M059J (cell line): ENCODE data around the gene SH3GLB2. TPM values are rescaled to one million over a fixed set of nuclear protein-coding genes. Genes with fewer than 3 reads are reported as not detected.
"Not testable (repeated sequence)": the region's sequence is repeated elsewhere in the genome, so short reads cannot be mapped to it uniquely, and the experiment has no call there.

Experiments
- DNase-seq: peaks from one replicate; pipeline ENCODE4 v3.0.0-alpha.2; 2012; ENCODE audit warnings: low read depth
- total RNA-seq: library from RNA; depleted of rRNA; stranded (reverse); fragments of >200 nt; shearing (Covaris generic); gene quantifications from 2 replicates; pipeline ENCODE4 v1.2.3, GENCODE V29; 2014

The SH3GLB2 gene
- total RNA-seq, 1 experiment from 2014 or later, result 28.8 TPM

DNA sequence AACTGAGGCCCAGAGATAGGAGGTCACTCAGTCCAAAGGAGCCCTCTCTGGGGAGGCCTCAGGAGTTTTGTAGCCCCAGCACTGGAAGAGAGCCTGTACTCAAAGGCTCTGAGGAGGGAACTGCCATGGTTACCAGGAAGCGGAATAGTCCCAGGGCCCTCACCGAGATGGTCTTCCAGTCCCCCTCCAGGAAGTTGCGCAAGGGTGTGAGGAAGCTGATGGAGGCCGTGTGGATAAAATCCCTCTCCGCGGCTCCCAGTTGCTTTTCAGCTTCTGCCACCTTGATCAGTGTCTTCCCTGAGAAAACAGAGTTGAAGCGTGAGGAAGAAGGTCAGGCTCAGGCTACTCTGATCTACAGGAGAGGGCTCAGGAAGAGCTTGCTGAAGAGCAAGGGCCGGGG, 13.5 kb downstream of the SH3GLB2 start:
- no peak for DNase-seq

- no peak for DNase-seq
These were observed 14.0 kb downstream of the SH3GLB2 start for GRCh38 chr9:129014124-129014523.

- no peak for DNase-seq
These were observed 14.5 kb downstream of the SH3GLB2 start for GRCh38 chr9:129013674-129014073.

DNA sequence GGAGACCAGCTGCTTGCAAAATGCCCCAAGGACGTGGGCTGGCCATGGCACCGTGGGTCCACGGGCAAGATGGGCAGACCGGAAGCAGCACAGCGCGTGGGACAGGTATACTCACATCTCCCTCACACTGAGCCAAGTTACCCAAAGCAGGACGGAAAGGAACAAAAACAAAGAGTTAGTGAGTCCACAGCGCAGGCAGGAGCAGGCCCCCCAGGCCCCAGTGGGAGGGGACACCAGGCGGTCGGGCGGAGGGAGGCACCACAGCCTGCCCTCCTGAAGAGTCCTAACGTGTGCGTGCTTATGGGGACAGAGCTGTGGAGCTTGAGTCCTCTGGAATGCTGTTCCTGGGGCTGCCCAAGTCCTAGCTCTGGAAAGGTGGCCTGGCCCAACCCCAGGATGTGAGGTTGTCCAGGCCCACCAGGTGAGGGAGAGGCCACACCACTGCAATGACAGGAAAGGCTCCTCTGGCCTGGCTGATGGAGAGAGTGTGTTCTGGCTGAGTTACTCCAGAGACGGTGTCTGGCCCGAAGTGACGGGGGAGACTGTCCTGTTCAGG, 15.2 kb downstream of the SH3GLB2 start:
- DNase-seq, result no peak

DNA sequence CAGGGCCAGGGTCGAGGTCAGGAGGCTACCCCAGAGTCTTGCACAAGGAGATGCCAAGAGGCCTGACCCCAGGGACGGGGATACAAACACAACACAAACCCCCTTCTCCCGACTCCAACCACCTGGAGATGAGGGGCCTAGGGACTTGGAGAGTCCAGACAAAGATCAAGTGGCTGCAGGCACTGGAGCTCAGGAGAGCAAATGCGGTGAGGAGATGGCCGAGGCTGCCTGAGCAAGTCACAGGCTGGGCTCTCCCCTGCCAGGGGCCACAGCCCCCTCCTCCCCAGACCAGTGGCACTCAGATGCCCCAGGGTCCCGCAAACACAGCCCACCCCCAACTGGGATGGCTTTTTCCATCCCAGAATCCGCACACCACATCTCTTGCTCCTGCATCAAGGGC, 15.8 kb downstream of the SH3GLB2 start:
- DNase-seq, result no peak

GRCh38 chr9:129011761-129012181, 16.4 kb downstream of the SH3GLB2 start:
- DNase-seq, result no peak

GRCh38 chr9:129011170-129011569, 17.0 kb downstream of the SH3GLB2 start:
- no peak for DNase-seq

- no peak for DNase-seq
These were observed 17.7 kb downstream of the SH3GLB2 start for GRCh38 chr9:129010267-129010975.

GRCh38 chr9:129009584-129010141, 18.5 kb downstream of the SH3GLB2 start:
- no peak for DNase-seq

- DNase-seq, result no peak
These were observed 19.0 kb downstream of the SH3GLB2 start for GRCh38 chr9:129008986-129009583.

DNA sequence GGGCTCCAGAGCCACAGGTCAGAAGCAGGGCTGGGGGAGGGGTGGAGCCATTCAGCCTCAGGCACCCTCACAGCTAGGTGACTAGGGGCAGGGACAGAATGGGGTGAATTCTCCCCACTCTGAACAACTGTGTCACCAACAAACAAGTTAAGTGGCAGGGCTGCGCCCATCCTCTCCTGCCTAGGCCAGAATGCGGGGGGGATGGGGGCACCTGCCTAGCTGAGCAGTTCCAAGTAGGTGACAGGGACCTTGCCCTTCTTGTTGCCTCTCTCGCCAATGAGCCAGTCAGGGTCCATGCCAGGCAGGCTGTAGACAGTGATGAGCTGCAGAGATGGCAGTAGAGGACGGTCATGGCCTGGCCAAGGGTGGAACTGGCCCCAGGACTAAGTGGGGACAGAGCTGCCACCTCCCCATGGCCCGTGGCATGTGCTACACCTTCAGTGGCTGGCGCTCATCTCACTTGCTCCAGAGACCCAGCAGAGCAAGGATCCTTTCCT, 19.6 kb downstream of the SH3GLB2 start:
- DNase-seq, result no peak

DNA sequence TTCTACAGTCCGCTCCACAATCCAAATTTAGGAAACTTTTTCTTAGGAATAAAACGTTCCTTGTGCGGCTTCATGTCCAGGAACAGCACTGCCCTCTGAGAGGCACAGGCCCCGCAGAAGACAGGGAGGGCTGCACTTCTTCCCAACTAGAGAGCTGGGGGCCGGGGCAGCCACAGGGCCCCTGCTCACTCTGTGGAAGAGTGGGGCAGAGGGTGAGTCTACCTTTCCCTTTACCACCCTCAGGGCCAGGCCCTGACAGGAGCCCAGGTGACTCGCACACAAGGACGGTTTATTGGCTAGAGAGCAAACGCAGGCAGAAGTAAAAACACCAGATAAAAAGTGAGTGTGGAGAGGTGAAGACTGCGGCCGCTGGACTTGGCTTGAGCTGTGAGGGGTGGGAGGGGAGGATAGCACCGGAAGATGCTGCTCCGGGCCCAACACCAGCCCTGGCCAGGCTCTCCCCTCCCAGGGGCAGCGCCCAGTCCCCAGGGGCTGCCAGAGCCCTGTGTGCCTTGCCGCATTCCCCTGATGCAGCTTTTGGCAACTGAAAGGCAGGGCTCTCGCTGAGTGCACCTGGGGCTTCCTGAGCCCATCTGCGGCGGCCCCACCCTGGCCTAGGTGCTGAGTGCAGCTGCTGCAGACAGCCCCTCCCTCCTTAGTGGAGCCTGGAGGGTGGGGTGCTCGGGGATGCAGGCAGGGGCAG, 20.2 kb downstream of the SH3GLB2 start:
- DNase-seq, result no peak

DNA sequence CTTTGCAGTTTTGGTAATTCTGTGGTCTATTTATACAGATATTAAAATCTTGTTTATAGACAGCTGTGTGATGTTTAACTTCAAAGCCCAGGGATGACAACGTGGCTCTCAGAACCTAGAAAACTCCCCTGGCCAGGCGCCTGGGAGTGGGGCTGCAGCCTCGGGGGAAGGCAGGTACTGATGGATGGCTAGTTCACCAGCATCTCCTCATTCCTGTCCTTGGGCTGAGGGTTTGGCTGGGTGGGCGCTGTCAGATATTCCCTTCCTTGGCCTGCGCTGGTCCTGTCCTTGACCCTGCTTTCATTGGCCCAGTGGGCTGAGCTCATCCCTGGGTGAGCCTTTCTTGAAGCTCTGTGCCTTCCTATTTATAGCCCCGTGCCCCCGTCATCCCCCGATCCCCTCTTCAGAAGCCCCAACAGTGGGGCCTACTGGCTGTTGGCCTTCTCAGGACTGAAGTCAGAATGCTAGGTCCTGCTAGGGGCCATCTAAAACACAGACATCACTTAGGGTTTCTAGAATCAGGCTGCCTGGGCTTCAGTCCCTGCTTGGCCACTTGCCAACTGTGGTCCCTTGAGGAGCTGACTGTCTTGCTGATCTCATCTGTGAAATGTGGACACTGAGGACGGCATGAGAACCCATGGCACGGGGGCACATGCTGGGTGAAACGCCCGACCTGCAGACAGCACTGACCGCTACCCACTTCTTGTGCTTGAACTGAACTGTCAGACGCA, 20.9 kb downstream of the SH3GLB2 start:
- DNase-seq, result no peak

- DNase-seq, result peak; percentile 74
These were observed 21.6 kb downstream of the SH3GLB2 start for GRCh38 chr9:129006328-129007034.

GRCh38 chr9:129005336-129005997, 22.7 kb downstream of the SH3GLB2 start:
- no peak for DNase-seq

DNA sequence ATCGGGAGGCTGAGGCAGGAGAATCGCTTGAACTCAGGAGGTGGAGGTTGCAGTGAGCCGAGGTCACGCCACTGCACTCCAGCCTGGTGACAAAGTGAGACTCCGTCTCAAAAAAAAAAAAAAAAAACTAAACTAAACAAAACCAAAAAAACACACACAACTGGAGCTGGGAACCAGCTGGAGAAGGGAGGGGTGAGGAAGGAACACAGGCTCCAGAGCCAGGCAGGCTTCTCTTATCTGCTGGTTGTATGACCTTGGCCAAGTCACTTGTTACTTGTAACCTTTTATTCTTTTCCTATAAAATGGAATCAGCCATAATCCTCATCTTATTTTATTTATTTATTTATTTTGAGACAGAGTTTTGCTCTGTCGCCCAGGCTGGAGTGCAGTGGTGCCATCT, 24.0 kb downstream of the SH3GLB2 start:
- DNase-seq, result not testable (repeated sequence)

DNA sequence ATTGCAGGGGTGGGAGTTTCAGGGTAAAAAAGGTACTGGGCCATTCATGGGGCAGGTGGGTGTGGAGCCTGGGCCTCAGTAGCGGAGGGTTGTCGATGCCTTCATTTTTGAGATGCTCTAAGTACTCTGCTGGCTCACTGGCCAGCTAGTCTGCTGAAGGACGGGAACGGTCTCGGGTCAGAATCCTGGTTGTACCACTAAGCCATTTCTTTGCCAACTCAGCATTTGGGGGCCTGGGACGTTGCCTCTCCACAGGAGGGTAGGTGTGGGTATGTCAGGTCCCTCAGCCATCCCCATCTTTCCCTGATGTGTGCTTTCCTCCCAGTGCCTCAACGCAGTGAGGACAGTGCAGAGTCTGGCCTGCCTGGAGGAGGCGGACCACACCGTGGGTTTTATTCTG, 25.1 kb downstream of the SH3GLB2 start:
- no peak for DNase-seq

DNA sequence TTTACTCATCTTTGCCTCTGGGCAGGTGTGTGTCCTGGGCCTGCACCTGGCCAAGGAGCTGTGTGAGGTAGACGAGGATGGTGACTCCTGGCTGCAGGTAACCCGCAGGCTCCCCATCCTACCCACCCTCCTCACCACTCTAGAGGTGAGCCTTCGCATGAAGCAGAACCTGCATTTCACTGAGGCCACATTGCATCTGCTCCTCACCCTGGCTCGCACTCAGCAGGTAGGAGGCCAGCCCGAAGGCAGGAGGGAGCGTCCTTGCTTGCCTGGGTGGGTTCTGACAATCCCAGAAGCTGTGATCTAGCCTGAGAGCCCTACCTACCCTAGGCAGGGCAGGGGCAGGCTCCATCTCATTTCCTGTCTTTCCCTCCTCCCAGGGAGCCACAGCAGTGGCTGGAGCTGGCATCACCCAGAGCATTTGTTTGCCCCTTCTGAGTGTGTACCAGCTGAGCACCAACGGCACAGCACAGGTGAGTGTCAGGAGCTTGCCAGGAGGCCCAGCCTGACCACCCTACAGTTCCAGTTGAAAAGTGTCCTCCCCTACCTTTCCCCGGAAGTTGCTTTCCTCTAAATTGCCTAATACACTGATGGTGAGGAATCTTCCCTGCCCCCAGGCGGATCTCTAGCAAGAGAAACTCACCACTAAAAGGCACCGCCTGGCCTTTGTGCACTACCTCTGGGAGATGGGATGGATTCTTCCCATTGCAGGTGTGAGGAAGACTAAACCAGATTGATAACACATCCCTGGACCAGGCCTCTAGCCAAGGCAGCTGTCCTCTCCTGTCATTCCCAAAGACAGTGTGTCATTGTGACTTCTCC, 26.4 kb downstream of the SH3GLB2 start:
- no peak for DNase-seq

GRCh38 chr9:128999581-129000206, 28.4 kb downstream of the SH3GLB2 start:
- DNase-seq, result no peak
